GM12874 (cell line): ENCODE results near the gene FAM234A.

ENCODE experiments used
- CTCF ChIP-seq: IDR thresholded peaks from 2 replicates; pipeline ENCODE4 v1.5.1; 2011; ENCODE audit warnings: low read depth, mild to moderate bottlenecking, control low read depth, low read length, moderate library complexity; ENCODE audit not compliant: insufficient read depth

FAM234A gene

GRCh38 chr16:306911-307370 is 72.3 kb downstream of the FAM234A start:
- TF ChIP-seq CTCF = no peak

- TF ChIP-seq CTCF = no peak
Measured at GRCh38 chr16:307691-308312, 73.2 kb downstream of the FAM234A start.

- no peak for TF ChIP-seq CTCF
Measured at GRCh38 chr16:309476-309875, 74.9 kb downstream of the FAM234A start.

GRCh38 chr16:311725-312124 is 77.1 kb downstream of the FAM234A start:
- no peak for TF ChIP-seq CTCF

GRCh38 chr16:314351-314750 is 79.7 kb downstream of the FAM234A start:
- TF ChIP-seq CTCF = no peak

GRCh38 chr16:314795-315299 is 80.2 kb downstream of the FAM234A start:
- no peak for TF ChIP-seq CTCF
